Renal cortical epithelial cell (primary cell): ENCODE data around the gene KIN. TPM values are rescaled to one million over a fixed set of nuclear protein-coding genes. Genes with fewer than 3 reads are reported as not detected.
"Not testable (repeated sequence)": the region's sequence is repeated elsewhere in the genome, so short reads cannot be mapped to it uniquely, and the experiment has no call there.

ENCODE experiments used
- DNase-seq: peaks from one replicate; pipeline ENCODE4 v3.0.0-alpha.2; 2011; ENCODE audit warnings: low read depth
- total RNA-seq: library from RNA; depleted of rRNA; stranded (reverse); fragments of >200 nt; gene quantifications from 2 replicates; pipeline ENCODE4 v1.2.3, GENCODE V29; 2014

KIN gene
- total RNA-seq, 1 donor from 2014 or later, result 7.6 TPM

DNA sequence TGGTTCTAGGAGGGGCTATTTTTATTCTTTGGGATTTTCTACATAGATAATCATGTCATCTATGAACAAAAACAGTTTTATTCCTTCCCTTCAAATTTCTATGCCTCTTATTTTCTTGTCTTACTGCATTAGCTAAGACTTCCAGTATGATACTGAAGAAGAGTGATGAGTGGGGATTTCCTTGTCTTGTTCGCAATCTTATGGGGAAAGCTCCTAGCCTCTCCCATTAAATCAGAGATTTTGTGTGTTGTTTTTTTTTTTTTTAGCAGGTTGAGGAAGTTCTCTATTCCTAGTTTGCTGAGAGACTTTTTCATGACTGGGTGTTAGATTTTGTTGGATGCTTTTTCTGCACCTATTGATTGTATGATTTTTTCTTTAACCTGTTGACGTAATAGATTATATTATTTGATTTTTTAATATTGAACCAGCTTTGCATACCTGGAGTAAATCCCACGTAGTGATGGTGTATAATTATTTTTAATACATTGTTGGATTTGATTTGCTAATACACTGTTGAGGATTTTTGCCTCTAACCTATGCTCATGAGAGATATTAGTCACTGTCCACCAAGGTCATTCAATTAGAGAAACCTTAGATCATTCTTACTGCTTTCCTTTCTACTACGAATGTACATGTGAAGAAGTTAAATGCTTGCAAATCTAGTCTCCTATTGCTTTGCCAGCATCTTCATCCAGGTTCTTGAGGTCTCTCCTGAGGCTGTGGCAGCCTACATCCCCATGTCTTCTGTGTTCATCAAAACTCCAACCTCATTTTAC is 6.6 kb upstream of the KIN start:
- no peak for DNase-seq

DNA sequence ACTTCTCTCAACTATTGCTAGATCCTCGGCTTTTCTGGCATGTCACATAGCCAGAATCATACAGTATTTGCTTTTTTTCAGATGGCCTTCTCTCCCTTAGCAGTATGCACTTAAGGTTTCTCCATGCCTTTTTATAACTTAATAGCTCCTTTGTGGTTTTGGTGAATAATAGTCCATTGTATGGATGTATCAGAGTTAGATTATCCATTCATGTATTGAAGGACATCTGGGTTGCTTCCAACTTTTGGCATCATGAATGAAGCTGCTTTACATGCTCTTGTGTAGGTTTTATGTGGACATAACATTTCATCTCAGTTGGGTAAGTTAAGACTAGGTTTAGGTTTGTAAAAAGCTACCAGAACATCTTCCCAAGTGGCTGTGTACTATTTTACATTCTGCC is 4.7 kb upstream of the KIN start:
- no peak for DNase-seq

GRCh38 chr10:7789390-7789789 is 1.6 kb upstream of the KIN start:
- no peak for DNase-seq

GRCh38 chr10:7788639-7789286 is 970 bp upstream of the KIN start:
- DNase-seq, result peak; percentile 64

DNA sequence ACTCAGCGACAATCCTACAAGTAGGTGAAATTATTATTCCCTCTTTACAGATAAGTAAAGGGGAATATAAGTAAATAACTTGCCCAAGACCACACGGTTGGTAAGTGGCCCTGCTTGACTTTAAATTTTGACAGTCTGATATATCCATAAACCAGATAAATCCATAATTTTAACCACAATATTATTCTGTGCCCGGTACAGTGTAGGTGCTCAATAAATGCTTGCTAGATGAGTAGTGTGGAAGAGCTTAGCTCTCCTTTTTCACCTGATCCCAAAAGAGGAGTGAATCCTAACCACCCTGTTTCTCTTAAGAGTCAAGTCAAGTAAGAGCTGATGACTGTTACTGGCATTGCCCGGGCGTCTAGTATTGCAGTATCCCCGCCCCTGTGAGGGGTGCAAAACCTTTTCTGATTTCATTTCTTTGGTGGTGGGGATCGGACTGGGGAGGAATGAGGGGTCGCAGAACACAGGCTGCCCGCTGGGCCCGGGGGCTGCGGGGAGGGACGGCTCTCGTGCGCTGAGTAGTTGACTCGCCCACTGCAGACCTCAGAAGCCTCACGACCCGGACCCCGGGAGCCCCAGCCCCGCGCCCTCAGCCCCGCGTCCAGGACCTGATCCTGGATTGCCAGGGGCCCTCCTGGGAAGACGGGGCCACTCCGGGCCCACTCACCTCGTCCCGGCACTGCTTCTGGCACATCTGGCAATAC is 490 bp downstream of the KIN start:
- DNase-seq, result no peak

DNA sequence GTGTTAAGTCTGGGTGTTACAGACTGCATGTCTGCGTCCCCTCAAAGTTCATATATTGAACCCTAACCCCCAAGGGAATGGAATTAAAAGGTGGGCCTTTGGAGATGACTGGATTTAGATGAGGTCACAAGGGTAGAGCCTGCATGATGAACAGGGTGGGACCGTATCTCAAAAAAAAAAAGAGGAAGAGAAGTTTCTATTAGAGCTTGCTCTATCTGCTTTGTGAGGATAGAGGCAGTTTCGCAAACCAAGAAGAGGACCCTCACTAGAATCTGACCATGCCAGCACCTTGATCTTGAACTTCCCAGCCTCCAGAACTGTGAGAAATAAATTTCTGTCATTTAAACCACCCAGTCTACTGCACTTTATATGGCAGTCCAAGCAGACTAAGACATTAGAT is 1.4 kb downstream of the KIN start:
- no peak for DNase-seq

DNA sequence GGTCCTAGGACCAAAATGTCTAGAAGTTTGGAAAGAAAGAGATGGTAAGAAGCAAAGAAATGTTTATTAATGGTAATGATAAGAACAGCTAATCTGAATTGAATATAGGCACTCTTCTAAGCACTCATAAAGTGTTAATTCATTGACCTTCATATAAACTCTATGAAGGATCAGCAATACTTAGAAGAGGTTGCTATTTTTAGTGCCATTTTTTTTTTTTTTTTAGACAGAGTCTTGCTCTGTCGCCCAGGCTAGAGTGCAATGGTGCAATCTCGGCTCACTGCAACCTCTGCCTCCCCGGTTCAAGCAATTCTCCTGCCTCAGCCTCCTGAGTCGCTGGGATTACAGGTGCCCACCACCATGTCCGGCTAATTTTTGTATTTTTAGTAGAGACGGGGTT is 5.6 kb downstream of the KIN start:
- not testable (repeated sequence) for DNase-seq

DNA sequence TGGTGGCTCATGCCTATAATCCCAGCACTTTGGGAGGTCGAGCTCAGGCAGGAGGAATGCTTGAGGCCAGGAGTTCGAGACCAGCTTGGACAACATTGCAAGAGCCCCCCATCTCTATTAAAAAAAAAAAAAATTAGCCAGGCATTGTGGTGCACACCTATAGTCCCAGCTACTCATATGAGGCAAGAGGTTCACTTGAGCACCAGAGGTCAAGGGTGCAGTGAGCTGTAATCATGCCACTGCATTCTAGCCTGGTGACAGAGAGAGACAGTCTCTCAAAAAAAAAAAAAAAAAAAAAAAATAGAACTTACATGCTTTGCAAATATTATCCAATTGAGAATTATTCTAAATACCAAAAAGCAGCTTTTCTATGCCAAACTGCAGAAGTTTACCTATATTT is 11.0 kb downstream of the KIN start:
- no peak for DNase-seq

- DNase-seq, result no peak
These were observed 13.7 kb downstream of the KIN start for GRCh38 chr10:7773845-7774801.

GRCh38 chr10:7768417-7768816 is 19.4 kb downstream of the KIN start:
- no peak for DNase-seq

GRCh38 chr10:7767209-7767608 is 20.6 kb downstream of the KIN start:
- DNase-seq, result no peak

GRCh38 chr10:7766241-7766640 is 21.6 kb downstream of the KIN start:
- no peak for DNase-seq

GRCh38 chr10:7763929-7764328 is 23.9 kb downstream of the KIN start:
- no peak for DNase-seq

DNA sequence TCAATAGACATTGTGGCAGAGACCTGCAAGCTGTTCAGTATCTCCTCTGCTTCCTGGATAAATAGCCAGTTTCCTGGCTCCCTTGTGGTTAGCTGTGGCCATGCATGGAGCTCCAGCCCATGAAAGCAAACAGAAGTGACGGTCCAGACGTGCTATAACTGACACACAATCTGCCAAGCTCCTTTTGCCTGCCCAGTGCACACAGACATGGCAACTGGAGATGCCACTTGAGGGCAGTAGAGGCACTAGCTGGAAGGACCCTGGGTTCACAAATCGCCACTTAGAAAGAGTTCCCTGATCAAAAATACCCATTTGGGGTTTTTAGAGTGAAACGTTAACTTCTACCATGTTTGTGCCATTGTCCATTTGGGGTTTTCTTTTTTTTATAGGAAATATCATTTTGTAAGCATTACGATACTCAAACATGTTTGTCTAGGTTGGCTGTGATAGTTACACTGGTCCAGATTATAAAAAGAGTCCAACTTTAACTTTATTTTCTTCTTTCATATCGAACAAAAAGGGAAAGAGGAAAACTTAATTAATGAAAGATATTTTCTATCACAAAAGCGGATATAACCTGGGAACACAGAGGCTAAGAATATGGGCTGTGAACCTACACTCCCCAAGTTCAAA is 31.3 kb downstream of the KIN start:
- DNase-seq, result peak; percentile 26

DNA sequence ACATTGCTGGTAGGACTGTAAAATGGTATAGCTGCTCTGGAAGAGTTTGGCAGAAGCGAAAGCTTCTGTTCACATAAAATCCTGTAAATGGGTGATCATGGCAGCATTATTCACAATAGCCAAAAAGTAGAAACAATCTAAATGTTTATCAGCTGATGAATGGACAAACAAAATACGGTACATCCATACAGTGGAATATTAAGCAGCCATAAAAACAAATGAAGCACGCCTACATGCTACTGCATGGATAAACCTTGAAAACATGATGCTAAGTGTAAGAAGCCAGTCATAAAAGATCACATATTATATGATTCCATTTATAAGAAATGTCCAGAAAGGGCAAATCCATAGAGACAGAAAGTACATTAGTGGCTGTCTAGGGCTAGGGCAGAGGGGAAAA is 32.7 kb downstream of the KIN start:
- no peak for DNase-seq

DNA sequence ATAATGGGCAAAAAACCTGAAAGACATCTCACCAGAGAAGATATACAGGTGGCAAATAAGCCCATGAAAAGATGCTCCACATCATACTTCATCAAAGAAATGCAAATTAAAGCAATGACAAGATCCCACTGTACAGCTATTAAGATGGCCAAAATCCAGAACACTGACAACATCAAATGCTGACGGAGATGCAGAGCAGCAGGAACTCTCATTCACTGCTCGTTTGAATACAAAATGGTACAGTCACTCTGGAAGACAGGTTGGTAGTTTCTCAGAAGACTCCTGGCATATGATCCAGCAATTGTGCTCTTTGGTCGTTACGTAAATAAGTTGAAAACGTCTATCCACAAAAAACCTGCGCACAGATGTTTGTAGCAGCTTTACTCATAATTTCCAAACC is 35.5 kb downstream of the KIN start:
- DNase-seq, result no peak

DNA sequence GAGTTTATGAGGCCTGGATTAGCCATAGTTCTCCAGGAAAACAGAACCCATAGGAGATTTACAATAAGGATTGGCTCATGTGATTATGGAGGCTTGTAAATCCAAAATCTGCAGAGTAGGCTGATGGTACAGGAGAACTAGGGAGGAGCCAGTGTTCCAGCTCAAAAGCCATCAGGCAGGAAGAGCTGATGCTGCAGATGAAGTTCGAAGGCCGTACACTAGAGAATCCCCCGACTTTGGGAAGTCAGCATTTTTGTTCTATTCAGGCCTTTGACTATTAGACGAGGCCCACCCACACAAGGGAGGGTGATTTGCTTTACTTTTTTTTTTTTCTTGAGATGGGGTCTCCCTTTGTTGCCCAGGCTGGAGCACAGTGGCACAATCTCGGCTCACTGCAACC is 37.6 kb downstream of the KIN start:
- no peak for DNase-seq

- DNase-seq, result not testable (repeated sequence)
These were observed 39.2 kb downstream of the KIN start for GRCh38 chr10:7748637-7749036.

DNA sequence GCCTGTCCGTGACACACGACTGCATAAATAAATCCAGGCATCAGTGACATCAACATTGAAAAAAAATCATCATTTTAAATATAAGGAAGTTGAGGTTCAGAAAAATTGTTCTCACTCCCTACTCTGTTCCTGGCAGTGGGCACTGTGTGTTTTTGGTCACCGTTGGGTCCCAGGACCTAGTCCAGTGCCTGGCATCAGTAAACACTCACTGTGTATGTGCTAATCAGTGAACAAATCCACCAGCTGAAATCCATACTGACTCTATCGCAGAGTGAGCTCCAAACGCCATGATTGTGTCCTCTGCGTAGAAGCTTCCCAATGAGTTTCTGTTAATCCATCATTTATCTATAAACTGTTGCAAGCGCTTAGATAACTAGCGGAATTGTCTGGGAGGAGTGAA is 43.5 kb downstream of the KIN start:
- no peak for DNase-seq

GRCh38 chr10:7738536-7739407 is 49.0 kb downstream of the KIN start:
- no peak for DNase-seq
